Spleen (tissue), 7 donors: Measurements from ENCODE around the gene SHISA9.

Experiments
- CTCF ChIP-seq, 11 experiments: fragments of 200-600 bp in 7 of 11; fragments of 450-650 bp in 4 of 11; sonication (generic) in 4 of 11; IDR thresholded peaks in 8 of 11; conservative IDR thresholded peaks in 3 of 11; 1 replicate in 7 of 11; 2 replicates in 4 of 11; pipeline versions ENCODE4 v1.4.0 to v1.8.0; 2016 to 2021; ENCODE audit warnings: antibody characterized with exemption in 11 of 11, inconsistent platforms in 4 of 11, mild to moderate bottlenecking in 1 of 11
- POLR2A ChIP-seq, 3 donors: fragments of 450-650 bp; IDR thresholded peaks; one replicate each; pipeline ENCODE4 v1.5.1; 2017; ENCODE audit warnings: antibody characterized with exemption in 3 of 3, mild to moderate bottlenecking in 1 of 3
- POLR2AphosphoS5 ChIP-seq, 3 donors: sonication (generic); formaldehyde crosslinking; IDR thresholded peaks; one replicate each; pipeline ENCODE4 v1.5.1; 2017; ENCODE audit warnings: antibody characterized with exemption in 3 of 3
- donor health status: DM: no; HTN: no; CAD: no; lungs with moderate emphysema.
- donor health status: DM: no; HTN: no; CAD: no.
- donor health status: DM: no; HTN: no; CAD: no.

GRCh38 chr16:12885742-12886141 is 15.7 kb upstream of the SHISA9 start:
- no peak for TF ChIP-seq CTCF (IDR thresholded peaks at IDR 0.05 in 8 of 11, conservative IDR thresholded peaks at IDR 0.05 in 3 of 11)
- TF ChIP-seq POLR2A (IDR thresholded peaks at IDR 0.05) = no peak
- TF ChIP-seq POLR2AphosphoS5 (IDR thresholded peaks at IDR 0.05) = no peak
